Testis (tissue), 3 donors: ENCODE results near the gene LYVE1. TPM values are rescaled to one million over a fixed set of nuclear protein-coding genes. Genes with fewer than 3 reads are reported as not detected.

ENCODE experiments used
- DNase-seq: peaks from one replicate; pipeline ENCODE4 v3.0.0-alpha.2; 2019
- H3K27ac ChIP-seq, 2 donors: fragments of 200-600 bp; sonication (generic); one replicate each; pipeline ENCODE4 v1.5.1; 2019
- H3K27me3 ChIP-seq: fragments of 200-600 bp; sonication (generic); one replicate; pipeline ENCODE4 v1.5.1; 2019
- H3K36me3 ChIP-seq: fragments of 200-600 bp; sonication (generic); one replicate; pipeline ENCODE4 v1.5.1; 2017; ENCODE audit warnings: low read depth; ENCODE audit errors: missing control alignments
- H3K4me1 ChIP-seq: fragments of 200-600 bp; sonication (generic); one replicate; pipeline ENCODE4 v1.5.1; 2019
- H3K4me3 ChIP-seq, 2 donors: fragments of 200-600 bp; sonication (generic); one replicate each; pipeline ENCODE4 v1.5.1; 2017 to 2019
- H3K9me3 ChIP-seq: fragments of 200-600 bp; sonication (generic); one replicate; pipeline ENCODE4 v1.5.1; 2017
- POLR2A ChIP-seq: fragments of 450-650 bp; IDR thresholded peaks from one replicate; pipeline ENCODE4 v1.6.1; 2017; ENCODE audit warnings: antibody characterized with exemption, mild to moderate bottlenecking, moderate library complexity
- whole genome bisulfite sequencing, 2 donors: methylation state at CpG; one replicate each; pipeline ENCODE4 v1.1.5; 2018; 5-methylcytosine and 5-hydroxymethylcytosine counted together
- intact Hi-C: fragments of 100-400 bp; cut with DNase I; formaldehyde crosslinking; loops from one replicate; pipeline ENCODE4 v1.15.1; 2023; ENCODE audit warnings: low total_unique reads
- polyA plus RNA-seq: library from polyadenylated mRNA; stranded (reverse); fragments of 350-450 nt; fragmentation: Illumina TruSeq; extraction: RNeasy Lipid Tissue Mini Kit (QIAGEN cat#74804); gene quantifications from one replicate; pipeline ENCODE4 v1.2.3, GENCODE V29; 2014; ENCODE audit warnings: low read depth, low replicate concordance; ENCODE audit not compliant: insufficient read depth
- total RNA-seq, 2 donors: library from RNA; depleted of rRNA; stranded (reverse); fragments of >200 nt; gene quantifications; one replicate each; pipeline ENCODE4 v1.2.3, GENCODE V29; 2016
- TF ChIP-seq, protein P1 (sequence below), 3 experiments: fragments of 450-650 bp in 2 of 3; fragments of 200-600 bp in 1 of 3; sonication (generic) in 1 of 3; IDR thresholded peaks; one replicate each; pipeline ENCODE4 v1.5.1; 2016 to 2019; ENCODE audit warnings: antibody characterized with exemption in 3 of 3, mild to moderate bottlenecking in 2 of 3, moderate library complexity in 1 of 3

LYVE1 gene
- total and polyA plus RNA-seq, 3 donors from 2014 or later, result 4.6 to 24.1 (median 7.5) TPM

DNA sequence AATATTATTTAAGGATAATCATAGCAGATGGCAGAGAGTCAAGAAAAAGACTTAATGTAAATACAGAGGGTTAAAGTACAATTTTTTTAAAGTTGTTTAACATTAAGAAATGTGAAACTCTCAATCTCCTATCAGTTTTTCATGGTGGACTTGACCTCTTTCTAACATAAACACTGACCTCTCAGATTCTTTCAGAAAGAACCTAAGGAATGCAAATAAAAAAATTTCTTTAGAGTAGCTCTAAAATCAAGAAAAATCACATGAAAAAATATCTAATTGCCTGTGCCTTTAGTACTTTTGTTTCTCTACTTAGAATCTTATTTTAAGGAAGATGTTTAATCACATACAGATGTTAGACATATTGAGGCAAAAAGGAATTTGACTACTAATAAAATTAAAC, 40.3 kb downstream of the LYVE1 start:
- H3K36me3 ChIP-seq, result no peaks in the 10 kb centered on the region
- intact Hi-C loops, result no loop called here
- DNase-seq, result no peak
- H3K4me3 ChIP-seq, result no peak overlapping the region
- H3K27ac ChIP-seq, result peak overlapping the region in 1 of 2 donors; percentile 57
- no peaks in the 10 kb centered on the region for H3K27me3 ChIP-seq
- H3K4me1 ChIP-seq, result peaks cover 1% of the 10 kb centered on the region
- no peaks in the 10 kb centered on the region for H3K9me3 ChIP-seq
- TF ChIP-seq POLR2A, result no peak
- TF ChIP-seq, protein P1, sequence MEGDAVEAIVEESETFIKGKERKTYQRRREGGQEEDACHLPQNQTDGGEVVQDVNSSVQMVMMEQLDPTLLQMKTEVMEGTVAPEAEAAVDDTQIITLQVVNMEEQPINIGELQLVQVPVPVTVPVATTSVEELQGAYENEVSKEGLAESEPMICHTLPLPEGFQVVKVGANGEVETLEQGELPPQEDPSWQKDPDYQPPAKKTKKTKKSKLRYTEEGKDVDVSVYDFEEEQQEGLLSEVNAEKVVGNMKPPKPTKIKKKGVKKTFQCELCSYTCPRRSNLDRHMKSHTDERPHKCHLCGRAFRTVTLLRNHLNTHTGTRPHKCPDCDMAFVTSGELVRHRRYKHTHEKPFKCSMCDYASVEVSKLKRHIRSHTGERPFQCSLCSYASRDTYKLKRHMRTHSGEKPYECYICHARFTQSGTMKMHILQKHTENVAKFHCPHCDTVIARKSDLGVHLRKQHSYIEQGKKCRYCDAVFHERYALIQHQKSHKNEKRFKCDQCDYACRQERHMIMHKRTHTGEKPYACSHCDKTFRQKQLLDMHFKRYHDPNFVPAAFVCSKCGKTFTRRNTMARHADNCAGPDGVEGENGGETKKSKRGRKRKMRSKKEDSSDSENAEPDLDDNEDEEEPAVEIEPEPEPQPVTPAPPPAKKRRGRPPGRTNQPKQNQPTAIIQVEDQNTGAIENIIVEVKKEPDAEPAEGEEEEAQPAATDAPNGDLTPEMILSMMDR (IDR thresholded peaks at IDR 0.05), result no peak

DNA sequence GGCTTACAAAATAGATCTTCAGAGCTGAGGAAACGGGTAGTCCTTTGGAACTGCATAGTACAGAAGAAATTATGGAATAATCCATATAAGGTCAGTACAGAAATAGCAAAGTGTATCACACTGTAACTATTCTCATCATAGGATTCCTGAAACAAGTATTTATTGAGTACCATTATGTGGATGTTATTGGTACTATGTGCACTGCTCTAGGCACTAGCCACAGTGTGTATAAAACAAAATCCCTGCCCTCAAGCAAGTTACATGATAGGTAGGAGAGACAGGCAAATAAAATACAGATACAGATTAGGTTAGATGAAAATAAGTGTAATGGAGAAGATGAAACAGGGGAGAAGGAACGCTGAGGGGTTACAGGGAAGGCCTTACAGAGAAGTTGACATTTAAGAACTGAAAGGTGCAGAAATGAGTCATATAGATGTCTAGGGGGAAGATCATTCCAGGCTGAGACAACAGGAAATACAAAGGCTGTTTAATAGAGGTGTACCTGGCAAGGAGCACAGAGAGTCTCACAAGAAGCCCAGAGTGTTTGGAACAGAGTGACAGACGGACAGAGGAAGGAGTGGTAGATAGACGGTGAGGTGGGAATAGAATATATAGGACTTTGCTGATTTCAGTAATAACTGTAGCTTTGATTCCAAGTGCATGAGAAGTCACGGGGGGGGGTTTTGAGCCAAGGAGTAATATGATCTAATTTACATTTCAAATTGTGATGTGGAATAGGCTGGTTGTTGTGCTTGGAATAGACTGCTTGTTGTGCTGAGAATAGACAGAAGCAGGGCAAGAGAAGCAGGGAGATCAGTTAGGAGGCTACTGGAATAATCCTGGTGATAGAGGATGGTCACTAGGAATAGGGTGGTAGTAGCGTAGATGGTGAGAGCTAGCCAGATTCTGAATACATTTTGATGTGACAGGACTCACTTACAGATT, 41.2 kb downstream of the LYVE1 start:
- TF ChIP-seq POLR2A, result no peak
- TF ChIP-seq, protein P1 (IDR thresholded peaks at IDR 0.05), result no peak
- H3K36me3 ChIP-seq, result no peaks in the 10 kb centered on the region
- H3K27me3 ChIP-seq, result no peaks in the 10 kb centered on the region
- H3K4me1 ChIP-seq, result peaks cover 9% of the 10 kb centered on the region
- H3K27ac ChIP-seq, result peak overlapping the region; percentile 5 to 52
- H3K9me3 ChIP-seq, result no peaks in the 10 kb centered on the region
- DNase-seq, result no peak
- intact Hi-C loops, result no loop called here
- WGBS, 2 donors, result 73 to 88% methylated on average over 6 of the region's 6 CpGs
- no peak overlapping the region for H3K4me3 ChIP-seq

DNA sequence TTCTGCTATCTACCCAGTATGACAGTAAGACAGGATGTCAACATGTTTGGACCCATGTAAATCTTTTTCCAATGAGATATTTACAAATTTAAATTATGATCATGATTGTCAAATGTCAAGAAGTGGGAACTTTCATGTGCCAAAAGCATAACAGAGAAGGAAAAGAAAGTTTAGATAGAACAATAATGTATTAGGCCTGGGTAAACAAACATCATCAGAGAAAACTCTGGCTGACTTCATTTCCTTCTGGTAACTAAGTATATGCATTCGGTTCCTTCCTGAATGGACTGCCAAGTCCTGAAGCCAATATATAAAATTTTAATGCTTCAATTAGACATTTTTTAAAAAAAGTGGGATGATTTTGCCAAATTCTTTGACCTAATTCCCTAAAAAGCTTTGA, 44.0 kb downstream of the LYVE1 start:
- Histone ChIP-seq H3K27ac (no peak overlapping the region), H3K4me3 (no peak overlapping the region), H3K9me3 (no peaks in the 10 kb centered on the region), H3K4me1 (peaks cover 9% of the 10 kb centered on the region), H3K27me3 (no peaks in the 10 kb centered on the region), H3K36me3 (no peaks in the 10 kb centered on the region)
- TF ChIP-seq, protein P1 (IDR thresholded peaks at IDR 0.05), result no peak
- no peak for TF ChIP-seq POLR2A
- no peak for DNase-seq
- 82 to 84% methylated on average over 1 of the region's 1 CpG for WGBS, 2 donors
- intact Hi-C loops, result no loop called here

DNA sequence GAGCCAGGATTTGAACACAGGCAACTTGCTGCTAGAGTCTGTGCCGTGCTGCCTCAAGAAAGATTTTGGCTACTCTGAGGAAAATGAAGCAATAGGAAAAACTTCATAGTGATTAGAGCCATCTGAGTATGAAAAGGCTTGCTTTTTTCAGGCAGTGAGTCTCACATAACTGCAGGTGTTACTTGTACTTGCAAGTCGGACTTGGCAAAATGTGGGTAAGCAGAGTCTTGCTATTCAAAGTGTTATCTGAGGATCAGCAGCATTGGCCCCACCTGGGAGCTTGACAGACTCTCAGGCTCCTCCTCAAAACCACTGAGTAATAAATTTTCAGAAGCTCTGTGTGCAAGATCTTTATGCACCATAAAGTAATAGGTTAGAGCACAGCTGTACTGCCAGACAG, 45.5 kb downstream of the LYVE1 start:
- H3K9me3 ChIP-seq, result no peaks in the 10 kb centered on the region
- no peak for DNase-seq
- no peak overlapping the region for H3K4me3 ChIP-seq
- no peaks in the 10 kb centered on the region for H3K27me3 ChIP-seq
- peaks cover 12% of the 10 kb centered on the region for H3K4me1 ChIP-seq
- intact Hi-C loops, result no loop called here
- no peak for TF ChIP-seq POLR2A
- TF ChIP-seq, protein P1 (IDR thresholded peaks at IDR 0.05), result no peak
- peak overlapping the region; percentile 59 to 66 for H3K27ac ChIP-seq
- WGBS, 2 donors, result 39 to 54% methylated on average over 2 of the region's 2 CpGs
- H3K36me3 ChIP-seq, result no peaks in the 10 kb centered on the region
